ENCODE measurements around the gene FNTB.
A peak's percentile ranks its signal among the peaks of the same experiment; 100 is the strongest.

Gene FNTB

DNA sequence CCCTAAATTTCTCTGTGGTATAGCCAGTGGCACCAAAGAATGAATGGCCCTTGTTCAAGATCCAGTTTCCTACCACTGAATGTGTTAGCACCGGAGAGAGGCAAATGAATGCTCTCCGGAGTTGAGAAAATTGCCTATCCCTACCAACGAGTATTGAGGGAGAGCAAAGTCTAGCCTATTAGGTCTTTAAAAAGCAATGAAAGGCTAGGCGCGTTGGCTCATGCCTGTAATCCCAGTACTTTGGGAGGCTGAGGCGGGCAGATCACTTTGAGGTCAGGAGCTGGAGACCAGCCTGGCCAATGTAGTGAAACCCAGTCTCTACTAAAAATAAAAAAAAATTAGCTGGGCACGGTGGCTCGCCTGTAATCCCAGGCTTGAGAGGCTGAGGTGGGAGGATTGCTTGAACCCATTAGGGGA lies 13.7 kb upstream of the FNTB start:
- Histone ChIP-seq H3K9me3 (replicated peaks in 1 of 2; ENCODE audit: control insufficient read depth in 2 of 2, insufficient read depth in 1 of 2, low read depth in 1 of 2, low read length in 2 of 2) (peaks cover 0 to 1% of the 10 kb centered on the region in 2 donors), H3K27me3 (ENCODE audit: control insufficient read depth in 3 of 3, insufficient read depth in 3 of 3, low read depth in 1 of 3, low read length in 3 of 3) (peaks cover 0 to 8% (median 0%) of the 10 kb centered on the region in 3 experiments), H3K9ac (ENCODE audit: low read depth, low read length, poor library complexity) (no peak overlapping the region), H3K23ac (ENCODE audit: low read depth, low read length, poor library complexity) (no peak overlapping the region), H3K4ac (ENCODE audit: low read length) (no peak overlapping the region), H3K4me2 (ENCODE audit: insufficient read depth, low read length, poor library complexity, severe bottlenecking) (no peak overlapping the region), H3K18ac (ENCODE audit: low read length) (no peak overlapping the region), H2BK15ac (ENCODE audit: low read length) (no peak overlapping the region), H4K91ac (ENCODE audit: low read depth, low read length, poor library complexity) (no peak overlapping the region), H4K8ac (ENCODE audit: low read depth, low read length) (no peak overlapping the region), H2AK5ac (ENCODE audit: low read depth, low read length) (no peak overlapping the region), H3K27ac (replicated peaks; ENCODE audit: low read length) (no peak overlapping the region), H3K79me1 (ENCODE audit: low read depth, low read length) (no peaks in the 10 kb centered on the region), H3K36me3 (replicated peaks in 1 of 2; ENCODE audit: control insufficient read depth in 2 of 2, insufficient read depth in 2 of 2, low read length in 2 of 2) (no peaks in the 10 kb centered on the region), H3K4me3 (ENCODE audit: low read length in 2 of 2) (peak overlapping the region in 1 of 2 donors; percentile 76), H2BK5ac (ENCODE audit: low read length) (no peak overlapping the region), H3K14ac (ENCODE audit: low read length) (no peak overlapping the region), H2AFZ (ENCODE audit: low read length) (no peak overlapping the region), H2BK120ac (ENCODE audit: low read depth, low read length) (no peak overlapping the region), H2BK12ac (ENCODE audit: low read length) (no peak overlapping the region), H3K4me1 (ENCODE audit: control insufficient read depth in 2 of 2, insufficient read depth in 1 of 2, low read depth in 1 of 2, low read length in 2 of 2) (peaks cover 4 to 19% of the 10 kb centered on the region in 2 donors)
- WGBS, 2 donors (ENCODE audit: extremely low coverage in 2 of 2, insufficient read length in 2 of 2, insufficient replicate concordance in 1 of 2): no CpG with 5 or more reads among the region's 8 CpGs
- no peak for DNase-seq (ENCODE audit: low spot score)

DNA sequence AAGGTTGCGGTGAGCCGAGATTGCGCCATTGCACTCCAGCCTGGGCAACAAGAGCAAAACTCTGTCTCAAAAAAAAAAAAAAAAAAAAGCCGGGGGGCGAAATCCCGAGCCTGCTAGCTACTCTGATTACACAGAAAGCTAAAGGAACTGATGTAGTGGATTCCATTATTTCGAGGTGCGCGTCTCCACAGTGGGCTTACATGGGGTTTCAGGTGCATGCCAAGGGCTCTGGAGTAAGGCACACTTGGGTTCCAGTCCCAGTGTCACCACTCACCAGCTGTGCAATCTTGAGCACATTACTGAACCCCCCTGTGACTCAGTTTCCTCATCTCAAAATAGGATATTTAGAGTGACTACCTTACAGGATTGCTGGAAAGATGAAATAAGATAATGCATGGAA lies 12.9 kb upstream of the FNTB start:
- Histone ChIP-seq H2BK5ac (ENCODE audit: low read length) (no peak overlapping the region), H3K79me1 (ENCODE audit: low read depth, low read length) (no peaks in the 10 kb centered on the region), H3K9me3 (replicated peaks in 1 of 2; ENCODE audit: control insufficient read depth in 2 of 2, insufficient read depth in 1 of 2, low read depth in 1 of 2, low read length in 2 of 2) (peaks cover 0 to 1% of the 10 kb centered on the region in 2 donors), H3K23ac (ENCODE audit: low read depth, low read length, poor library complexity) (no peak overlapping the region), H3K27me3 (ENCODE audit: control insufficient read depth in 3 of 3, insufficient read depth in 3 of 3, low read depth in 1 of 3, low read length in 3 of 3) (peaks cover 0 to 8% (median 0%) of the 10 kb centered on the region in 3 experiments), H3K4me1 (ENCODE audit: control insufficient read depth in 2 of 2, insufficient read depth in 1 of 2, low read depth in 1 of 2, low read length in 2 of 2) (peaks cover 2 to 12% of the 10 kb centered on the region in 2 donors), H4K8ac (ENCODE audit: low read depth, low read length) (no peak overlapping the region), H3K4me2 (ENCODE audit: insufficient read depth, low read length, poor library complexity, severe bottlenecking) (no peak overlapping the region), H3K27ac (replicated peaks; ENCODE audit: low read length) (no peak overlapping the region), H3K4ac (ENCODE audit: low read length) (no peak overlapping the region), H2AK5ac (ENCODE audit: low read depth, low read length) (no peak overlapping the region), H3K36me3 (replicated peaks in 1 of 2; ENCODE audit: control insufficient read depth in 2 of 2, insufficient read depth in 2 of 2, low read length in 2 of 2) (no peaks in the 10 kb centered on the region), H3K14ac (ENCODE audit: low read length) (no peak overlapping the region), H4K91ac (ENCODE audit: low read depth, low read length, poor library complexity) (no peak overlapping the region), H2AFZ (ENCODE audit: low read length) (no peak overlapping the region), H3K18ac (ENCODE audit: low read length) (no peak overlapping the region), H3K9ac (ENCODE audit: low read depth, low read length, poor library complexity) (no peak overlapping the region), H2BK15ac (ENCODE audit: low read length) (no peak overlapping the region), H2BK120ac (ENCODE audit: low read depth, low read length) (no peak overlapping the region), H2BK12ac (ENCODE audit: low read length) (no peak overlapping the region), H3K4me3 (ENCODE audit: low read length in 2 of 2) (no peak overlapping the region)
- no CpG with 5 or more reads among the region's 9 CpGs for WGBS, 2 donors (ENCODE audit: extremely low coverage in 2 of 2, insufficient read length in 2 of 2, insufficient replicate concordance in 1 of 2)
- no peak for DNase-seq (ENCODE audit: low spot score)

DNA sequence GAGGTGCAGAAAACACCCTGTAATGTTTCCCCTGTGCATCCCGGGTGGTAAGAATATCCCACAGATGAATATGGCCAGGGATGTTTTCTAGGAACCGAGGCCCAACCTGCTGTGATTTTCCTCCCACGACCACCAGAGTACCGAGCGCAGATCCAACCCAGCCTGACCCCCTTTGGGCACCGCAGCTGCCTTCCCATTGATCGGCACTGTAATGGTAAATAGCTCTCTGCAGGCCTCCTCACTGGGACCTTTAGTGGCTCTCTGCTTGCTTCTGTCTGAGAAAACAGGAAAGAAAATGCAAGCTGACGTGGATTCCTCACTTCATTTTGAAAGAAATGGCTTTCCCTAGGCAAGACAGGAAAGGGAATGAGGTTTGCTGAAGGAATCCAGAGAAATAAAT lies 12.1 kb upstream of the FNTB start:
- Histone ChIP-seq H3K14ac (ENCODE audit: low read length) (no peak overlapping the region), H3K36me3 (replicated peaks in 1 of 2; ENCODE audit: control insufficient read depth in 2 of 2, insufficient read depth in 2 of 2, low read length in 2 of 2) (no peaks in the 10 kb centered on the region), H3K4me1 (ENCODE audit: control insufficient read depth in 2 of 2, insufficient read depth in 1 of 2, low read depth in 1 of 2, low read length in 2 of 2) (peaks cover 2 to 14% of the 10 kb centered on the region in 2 donors), H3K27me3 (ENCODE audit: control insufficient read depth in 3 of 3, insufficient read depth in 3 of 3, low read depth in 1 of 3, low read length in 3 of 3) (peaks cover 0 to 8% (median 0%) of the 10 kb centered on the region in 3 experiments), H4K91ac (ENCODE audit: low read depth, low read length, poor library complexity) (no peak overlapping the region), H2AK5ac (ENCODE audit: low read depth, low read length) (no peak overlapping the region), H2AFZ (ENCODE audit: low read length) (no peak overlapping the region), H3K27ac (replicated peaks; ENCODE audit: low read length) (no peak overlapping the region), H3K4ac (ENCODE audit: low read length) (no peak overlapping the region), H3K4me3 (ENCODE audit: low read length in 2 of 2) (no peak overlapping the region), H3K9ac (ENCODE audit: low read depth, low read length, poor library complexity) (no peak overlapping the region), H2BK12ac (ENCODE audit: low read length) (no peak overlapping the region), H3K23ac (ENCODE audit: low read depth, low read length, poor library complexity) (no peak overlapping the region), H2BK120ac (ENCODE audit: low read depth, low read length) (no peak overlapping the region), H3K9me3 (replicated peaks in 1 of 2; ENCODE audit: control insufficient read depth in 2 of 2, insufficient read depth in 1 of 2, low read depth in 1 of 2, low read length in 2 of 2) (peaks cover 0 to 1% of the 10 kb centered on the region in 2 donors), H3K18ac (ENCODE audit: low read length) (peak overlapping the region; percentile 13), H3K79me1 (ENCODE audit: low read depth, low read length) (no peaks in the 10 kb centered on the region), H2BK15ac (ENCODE audit: low read length) (no peak overlapping the region), H3K4me2 (ENCODE audit: insufficient read depth, low read length, poor library complexity, severe bottlenecking) (no peak overlapping the region), H4K8ac (ENCODE audit: low read depth, low read length) (no peak overlapping the region), H2BK5ac (ENCODE audit: low read length) (no peak overlapping the region)
- no peak for DNase-seq (ENCODE audit: low spot score)
- WGBS, 2 donors (ENCODE audit: extremely low coverage in 2 of 2, insufficient read length in 2 of 2, insufficient replicate concordance in 1 of 2): no CpG with 5 or more reads among the region's 8 CpGs

DNA sequence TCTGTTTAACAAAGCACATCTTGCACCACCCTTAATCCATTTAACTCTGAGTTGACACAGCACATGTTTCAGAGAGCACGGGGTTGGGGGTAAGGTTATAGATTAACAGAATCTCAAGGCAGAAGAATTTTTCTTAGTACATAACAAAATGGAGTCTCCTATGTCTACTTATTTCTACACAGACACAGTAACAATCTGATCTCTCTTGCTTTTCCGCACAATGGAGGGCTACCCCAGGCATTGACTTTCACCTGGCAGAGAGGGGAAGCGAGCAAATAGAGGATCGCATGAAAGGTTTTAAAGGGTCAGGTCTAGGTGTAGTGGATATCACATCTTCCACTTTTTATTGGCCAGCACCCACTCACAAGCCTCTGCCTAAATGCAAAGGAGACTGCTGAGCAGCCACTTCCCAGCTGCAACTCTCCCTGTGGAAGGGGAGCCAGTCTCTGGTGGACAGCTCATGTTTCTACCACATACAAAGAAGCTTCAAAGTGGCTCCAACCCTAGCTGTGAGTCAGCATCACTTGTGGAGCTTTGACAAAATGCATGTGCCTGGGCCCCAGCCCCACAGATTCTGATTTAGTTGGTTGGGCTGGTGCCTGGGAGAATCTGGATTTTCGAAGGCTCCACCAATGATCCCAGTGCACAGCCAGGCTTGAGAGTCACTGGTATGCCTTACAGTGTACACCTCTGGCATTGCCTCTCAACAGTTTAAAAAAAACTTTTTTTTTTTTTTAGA lies 7.2 kb upstream of the FNTB start:
- no peak for DNase-seq (ENCODE audit: low spot score)
- H3K14ac ChIP-seq (ENCODE audit: low read length): no peak overlapping the region
- no peak overlapping the region for H3K4me2 ChIP-seq (ENCODE audit: insufficient read depth, low read length, poor library complexity, severe bottlenecking)
- no peak overlapping the region for H3K27ac ChIP-seq (replicated peaks; ENCODE audit: low read length)
- H3K4ac ChIP-seq (ENCODE audit: low read length): no peak overlapping the region
- H4K8ac ChIP-seq (ENCODE audit: low read depth, low read length): no peak overlapping the region
- no peak overlapping the region for H2BK120ac ChIP-seq (ENCODE audit: low read depth, low read length)
- H3K4me1 ChIP-seq (ENCODE audit: control insufficient read depth in 2 of 2, insufficient read depth in 1 of 2, low read depth in 1 of 2, low read length in 2 of 2): peaks cover 0 to 9% of the 10 kb centered on the region in 2 donors
- no peaks in the 10 kb centered on the region for H3K79me1 ChIP-seq (ENCODE audit: low read depth, low read length)
- H2BK5ac ChIP-seq (ENCODE audit: low read length): no peak overlapping the region
- H3K18ac ChIP-seq (ENCODE audit: low read length): peak overlapping the region; percentile 29
- H3K27me3 ChIP-seq (ENCODE audit: control insufficient read depth in 3 of 3, insufficient read depth in 3 of 3, low read depth in 1 of 3, low read length in 3 of 3): peaks cover 0 to 2% (median 0%) of the 10 kb centered on the region in 3 experiments
- no peaks in the 10 kb centered on the region for H3K9me3 ChIP-seq (replicated peaks in 1 of 2; ENCODE audit: control insufficient read depth in 2 of 2, insufficient read depth in 1 of 2, low read depth in 1 of 2, low read length in 2 of 2)
- H3K9ac ChIP-seq (ENCODE audit: low read depth, low read length, poor library complexity): no peak overlapping the region
- no peak overlapping the region for H2AK5ac ChIP-seq (ENCODE audit: low read depth, low read length)
- H3K36me3 ChIP-seq (replicated peaks in 1 of 2; ENCODE audit: control insufficient read depth in 2 of 2, insufficient read depth in 2 of 2, low read length in 2 of 2): no peaks in the 10 kb centered on the region
- no peak overlapping the region for H2BK15ac ChIP-seq (ENCODE audit: low read length)
- no peak overlapping the region for H4K91ac ChIP-seq (ENCODE audit: low read depth, low read length, poor library complexity)
- H3K4me3 ChIP-seq (ENCODE audit: low read length in 2 of 2): no peak overlapping the region
- H2BK12ac ChIP-seq (ENCODE audit: low read length): no peak overlapping the region
- H3K23ac ChIP-seq (ENCODE audit: low read depth, low read length, poor library complexity): no peak overlapping the region
- no peak overlapping the region for H2AFZ ChIP-seq (ENCODE audit: low read length)
- no CpG with 5 or more reads among the region's 5 CpGs for WGBS, 2 donors (ENCODE audit: extremely low coverage in 2 of 2, insufficient read length in 2 of 2, insufficient replicate concordance in 1 of 2)
